K562 (cell line): ENCODE data around the gene HIRIP3. TPM values are rescaled to one million over a fixed set of nuclear protein-coding genes. Genes with fewer than 3 reads are reported as not detected.

Source experiments
- ARID1B ChIP-seq: fragments of 450-650 bp; IDR thresholded peaks from 2 replicates; pipeline ENCODE4 v1.6.1; 2016; ENCODE audit warnings: antibody characterized with exemption, mild to moderate bottlenecking, inconsistent platforms
- BCOR ChIP-seq: fragments of 450-650 bp; IDR thresholded peaks from 2 replicates; pipeline ENCODE4 v1.6.1; 2016
- CTCFL ChIP-seq: IDR thresholded peaks from 2 replicates; pipeline ENCODE4 v1.6.1; 2011; ENCODE audit warnings: borderline replicate concordance, low read depth, mild to moderate bottlenecking, moderate library complexity, low read length; ENCODE audit not compliant: insufficient read depth, poor library complexity, severe bottlenecking
- DNMT1 ChIP-seq: fragments of 450-650 bp; IDR thresholded peaks from 2 replicates; pipeline ENCODE4 v1.6.1; 2016; ENCODE audit warnings: antibody characterized with exemption, mild to moderate bottlenecking
- E2F1 ChIP-seq: sonication (generic); formaldehyde crosslinking; IDR thresholded peaks from 2 replicates; pipeline ENCODE4 v1.8.1; 2023; ENCODE audit warnings: mild to moderate bottlenecking, missing genetic modification reagents, moderate library complexity
- EP400 ChIP-seq: fragments of 450-650 bp; IDR thresholded peaks from 2 replicates; pipeline ENCODE4 v1.6.1; 2017; ENCODE audit warnings: antibody characterized with exemption, mild to moderate bottlenecking, moderate library complexity
- ERF ChIP-seq: fragments of 450-650 bp; formaldehyde crosslinking; IDR thresholded peaks from 2 replicates; pipeline ENCODE4 v1.4.0; 2020; ENCODE audit warnings: mild to moderate bottlenecking, mixed read lengths
- FOXM1 ChIP-seq, 2 experiments: fragments of 450-650 bp in 1 of 2; sonication (generic) in 1 of 2; formaldehyde crosslinking in 1 of 2; IDR thresholded peaks; 2 replicates each; pipeline versions ENCODE4 v1.6.1 to v1.9.0; 2017 to 2022; ENCODE audit warnings: low read depth in 2 of 2, mild to moderate bottlenecking in 2 of 2, missing genetic modification reagents in 1 of 2, moderate library complexity in 1 of 2
- HNRNPL ChIP-seq: fragments of 200-400 bp; formaldehyde crosslinking; IDR thresholded peaks from 2 replicates; pipeline ENCODE4 v1.6.1; 2017; ENCODE audit warnings: low read depth, mild to moderate bottlenecking, low read length
- HOXB6 ChIP-seq: fragments of 250-450 bp; sonication (Bioruptor Pico); IDR thresholded peaks from 2 replicates; pipeline ENCODE4 v1.5.1; 2022; ENCODE audit warnings: mild to moderate bottlenecking, borderline replicate concordance
- JUND ChIP-seq, 2 experiments: IDR thresholded peaks; 2 replicates in 1 of 2; 3 replicates in 1 of 2; pipeline ENCODE4 v1.6.1; 2011; ENCODE audit warnings: borderline replicate concordance in 2 of 2, low read depth in 2 of 2, low read length in 2 of 2, improper control_type of control experiment in 1 of 2, missing biosample characterization in 1 of 2, missing genetic modification characterization in 1 of 2, missing genetic modification reagents in 1 of 2
- NFIC ChIP-seq: fragments of 450-650 bp; IDR thresholded peaks from 2 replicates; pipeline ENCODE4 v1.6.1; 2017; ENCODE audit warnings: mild to moderate bottlenecking, inconsistent platforms
- NFIX ChIP-seq: fragments of 250-450 bp; sonication (Bioruptor Pico); IDR thresholded peaks from 2 replicates; pipeline ENCODE4 v1.4.0; 2020; ENCODE audit warnings: low read depth, mild to moderate bottlenecking, moderate library complexity
- PTRF ChIP-seq: fragments of 450-650 bp; IDR thresholded peaks from 2 replicates; pipeline ENCODE4 v1.6.1; 2016; ENCODE audit warnings: mild to moderate bottlenecking, missing genetic modification characterization, missing compliant biosample characterization
- SLC30A9 ChIP-seq: fragments of 250-450 bp; sonication (Bioruptor Pico); IDR thresholded peaks from 2 replicates; pipeline ENCODE4 v1.8.0; 2022; ENCODE audit warnings: mild to moderate bottlenecking, moderate library complexity
- SMAD4 ChIP-seq: fragments of 250-450 bp; sonication (Bioruptor Pico); conservative IDR thresholded peaks from 2 replicates; pipeline ENCODE4 v1.8.0; 2021; ENCODE audit warnings: inconsistent platforms, mild to moderate bottlenecking, moderate library complexity
- SREBF2 ChIP-seq: sonication (generic); formaldehyde crosslinking; IDR thresholded peaks from 2 replicates; pipeline ENCODE4 v1.4.0; 2020; ENCODE audit warnings: mild to moderate bottlenecking, missing genetic modification reagents
- SRSF1 ChIP-seq: fragments of 200-400 bp; formaldehyde crosslinking; IDR thresholded peaks from 2 replicates; pipeline ENCODE4 v1.6.1; 2017; ENCODE audit warnings: mild to moderate bottlenecking, low read depth, low read length, moderate library complexity
- STAT5B ChIP-seq: fragments of 250-450 bp; sonication (Bioruptor Pico); IDR thresholded peaks from 2 replicates; pipeline ENCODE4 v1.8.0; 2021; ENCODE audit warnings: mild to moderate bottlenecking, inconsistent platforms
- TAL1 ChIP-seq: fragments of 450-650 bp; IDR thresholded peaks from 2 replicates; pipeline ENCODE4 v1.6.1; 2016; ENCODE audit warnings: mild to moderate bottlenecking
- TCF7 ChIP-seq: sonication (generic); IDR thresholded peaks from 2 replicates; pipeline ENCODE4 v1.6.1; 2016; ENCODE audit warnings: antibody characterized with exemption, borderline replicate concordance
- XRCC3 ChIP-seq: fragments of 450-650 bp; IDR thresholded peaks from 2 replicates; pipeline ENCODE4 v1.6.1; 2017; ENCODE audit warnings: mild to moderate bottlenecking, moderate library complexity
- ZBTB33 ChIP-seq: sonication (generic); formaldehyde crosslinking; IDR thresholded peaks from 2 replicates; pipeline ENCODE4 v1.8.1; 2023; ENCODE audit warnings: mild to moderate bottlenecking, missing genetic modification reagents
- ZNF717 ChIP-seq: fragments of 250-450 bp; sonication (Bioruptor Pico); IDR thresholded peaks from 2 replicates; pipeline ENCODE4 v1.5.0; 2021
- polyA plus RNA-seq, 8 experiments: library from polyadenylated mRNA; depleted of rRNA in 4 of 8; stranded (reverse) in 5 of 8; unstranded in 3 of 8; fragments of >200 nt; fragmentation: Nextera tagmentation in 2 of 8; fragmentation: Illumina TruSeq in 1 of 8; extraction: Ambion mirVana in 2 of 8; extraction: Trizol in 1 of 8; gene quantifications; 2 replicates each; pipeline versions ENCODE4 v1.2.1 to v1.2.3, GENCODE V29; 2011 to 2014; ENCODE audit warnings: inconsistent platforms in 1 of 8, missing spikeins in 1 of 8
- total RNA-seq, 7 experiments: library from RNA; depleted of rRNA in 6 of 7; stranded (reverse); fragments of >200 nt in 6 of 7; fragmentation: Illumina TruSeq in 2 of 7; extraction: Trizol in 2 of 7; gene quantifications; 2 replicates each; pipeline versions ENCODE4 v1.2.1 to v1.2.3, GENCODE V29; 2011 to 2021; ENCODE audit warnings: low replicate concordance in 1 of 7

HIRIP3 gene
- total and polyA plus RNA-seq, 9 of the 15 experiments (the other 6 are each of a cell fraction or from before 2014, with no cell fraction given): 3.3 to 38.2 (median 18.2) TPM

DNA sequence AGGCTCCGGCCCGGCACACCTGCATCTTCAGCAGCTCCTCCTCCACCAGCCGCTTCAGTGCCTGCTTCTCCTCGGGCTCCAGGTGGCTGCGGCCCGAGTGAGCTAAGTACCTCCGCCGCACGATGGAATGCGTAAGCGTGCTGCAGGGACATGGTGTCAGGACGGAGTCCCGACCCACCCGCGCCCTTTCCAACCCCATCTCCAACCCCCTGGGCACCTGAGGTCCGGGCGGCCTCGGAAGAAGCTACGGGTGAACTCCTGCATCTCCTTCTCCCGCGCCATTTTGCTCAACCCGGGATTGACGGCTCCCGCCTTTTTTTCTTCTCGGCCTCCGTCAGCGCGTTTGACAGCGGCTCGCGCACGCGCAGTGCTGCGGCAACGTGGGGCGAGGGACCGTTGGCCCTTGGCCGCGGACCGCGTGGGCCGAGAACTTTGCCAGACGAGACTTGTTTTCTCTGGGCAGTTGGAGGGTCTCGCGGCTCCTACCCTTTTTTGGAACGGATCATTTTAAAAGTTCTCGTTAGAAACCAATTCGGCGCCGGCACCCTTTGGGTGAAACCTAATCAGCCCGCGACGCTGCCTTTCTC lies at the start of gene HIRIP3 (continued):
- TF ChIP-seq CTCFL (no peak), TAL1 (no peak), DNMT1 (no peak), SLC30A9 (CRISPR knock-in tag) (no peak), EP400 (peak; percentile 97), SMAD4 (CRISPR knock-in tag) (0 out of 2 replicates have a peak, but pooled peaks have one; percentile 38), BCOR (no peak), ZNF717 (no peak), JUND (IDR thresholded peaks at IDR 0.05; ENCODE audit: borderline replicate concordance, low read depth, low read length) (no peak), JUND (tag; IDR thresholded peaks at IDR 0.05; ENCODE audit: borderline replicate concordance, low read depth, low read length) (no peak), ARID1B (peak; percentile 27), XRCC3 (no peak), NFIX (CRISPR knock-in tag) (no peak), NFIC (no peak; the same call in 1 of the 2 replicates), ZBTB33 (CRISPR knock-in tag) (peak; percentile 56), TCF7 (no peak; the same call in 1 of the 2 replicates), STAT5B (CRISPR knock-in tag) (no peak), SREBF2 (no peak), FOXM1 (IDR thresholded peaks at IDR 0.05; ENCODE audit: low read depth) (0 out of 2 replicates have a peak, but pooled peaks have one; percentile 24), FOXM1 (CRISPR knock-in tag; IDR thresholded peaks at IDR 0.05; ENCODE audit: low read depth) (peak; percentile 24; the same call in 1 of the 2 replicates), HOXB6 (CRISPR knock-in tag) (no peak), HNRNPL (no peak), E2F1 (CRISPR knock-in tag) (peak; percentile 98), ERF (CRISPR knock-in tag) (no peak), SRSF1 (no peak), PTRF (no peak)
